ENCODE measurements around the gene MARS1.

- no peak for TF ChIP-seq EZH2 (IDR thresholded peaks at IDR 0.05)
- TF ChIP-seq POLR2AphosphoS5 (IDR thresholded peaks at IDR 0.05; ENCODE audit: borderline replicate concordance, low read depth, low read length) = no peak
Observed at GRCh38 chr12:57498571-57498970, 10.7 kb downstream of the MARS1 start.

Data from SK-N-MC (cell line).